SK-N-MC (cell line): Measurements from ENCODE around the gene HNRNPF.

Experiments used
- DNase-seq: peaks from one replicate; pipeline ENCODE4 v3.0.0-alpha.2; 2011; ENCODE audit warnings: low read depth, low spot score
- H3K27ac ChIP-seq: fragments of 200-600 bp; sonication (generic); 2 replicates; pipeline ENCODE4 v1.5.1; 2016; ENCODE audit warnings: mixed run types
- H3K36me3 ChIP-seq: fragments of 200-600 bp; sonication (generic); 2 replicates; pipeline ENCODE4 v1.6.1; 2017; ENCODE audit warnings: antibody characterized with exemption, low read length, mixed read lengths; ENCODE audit not compliant: insufficient read depth
- H3K4me3 ChIP-seq: fragments of 200-600 bp; sonication (generic); 2 replicates; pipeline ENCODE4 v1.5.1; 2016
- H3K9ac ChIP-seq: fragments of 200-600 bp; sonication (generic); 2 replicates; pipeline ENCODE4 v1.8.0; 2017; ENCODE audit warnings: mixed run types, mixed read lengths; ENCODE audit not compliant: insufficient read length
- H3K9me3 ChIP-seq: fragments of 200-600 bp; sonication (generic); 2 replicates; pipeline ENCODE4 v1.6.1; 2017; ENCODE audit warnings: low read depth, mild to moderate bottlenecking, antibody characterized with exemption, low read length, moderate library complexity, mixed read lengths
- EZH2 ChIP-seq: fragments of 200-600 bp; sonication (generic); IDR thresholded peaks from one replicate; pipeline ENCODE4 v1.6.1; 2017; ENCODE audit warnings: antibody characterized with exemption
- FOXP2 ChIP-seq: optimal IDR thresholded peaks from 2 replicates; pipeline ENCODE3; 2011; ENCODE audit warnings: mild to moderate bottlenecking, moderate library complexity; ENCODE audit not compliant: insufficient read depth; ENCODE audit errors: extremely low read length, control extremely low read depth
- POLR2AphosphoS5 ChIP-seq: IDR thresholded peaks from 2 replicates; pipeline ENCODE4 v1.6.1; 2012; ENCODE audit warnings: mild to moderate bottlenecking, low read depth, low read length, borderline replicate concordance

The HNRNPF gene

GRCh38 chr10:43352951-43353350 is 56.0 kb downstream of the HNRNPF start:
- no peak for DNase-seq
- no peak for TF ChIP-seq EZH2
- H3K4me3 ChIP-seq, result no peak overlapping the region
- no peak overlapping the region for H3K9ac ChIP-seq
- no peaks in the 10 kb centered on the region for H3K36me3 ChIP-seq
- H3K27ac ChIP-seq, result no peak overlapping the region
- no peaks in the 10 kb centered on the region for H3K9me3 ChIP-seq

DNA sequence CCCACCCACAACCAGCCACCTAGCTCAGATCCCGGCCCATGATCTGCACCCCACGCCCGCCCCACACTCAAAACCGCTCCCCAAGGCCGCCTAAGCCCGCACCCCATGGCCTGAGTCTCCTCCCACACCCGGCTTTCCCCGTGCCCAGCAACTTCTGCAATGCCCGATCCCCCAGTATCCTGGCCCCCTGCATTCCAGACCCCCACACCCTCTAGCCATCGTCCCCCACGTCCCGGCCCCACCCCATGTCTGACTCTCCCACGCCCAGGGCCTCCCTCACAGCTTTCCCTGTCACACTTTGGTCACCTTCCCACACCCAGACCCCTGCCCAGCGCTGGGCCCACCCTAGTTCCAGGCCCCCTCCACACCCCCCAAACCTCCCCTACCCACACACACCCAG is 57.7 kb downstream of the HNRNPF start:
- Histone ChIP-seq H3K9me3 (no peaks in the 10 kb centered on the region), H3K27ac (no peak overlapping the region), H3K4me3 (no peak overlapping the region), H3K36me3 (no peaks in the 10 kb centered on the region), H3K9ac (no peak overlapping the region)
- TF ChIP-seq POLR2AphosphoS5 (no peak), EZH2 (no peak), FOXP2 (no peak)
- DNase-seq, result no peak

GRCh38 chr10:43350686-43351085 is 58.3 kb downstream of the HNRNPF start:
- Histone ChIP-seq H3K4me3 (no peak overlapping the region), H3K27ac (no peak overlapping the region), H3K9ac (no peak overlapping the region), H3K9me3 (no peaks in the 10 kb centered on the region), H3K36me3 (no peaks in the 10 kb centered on the region)
- DNase-seq, result no peak
- TF ChIP-seq POLR2AphosphoS5 (no peak), EZH2 (no peak), FOXP2 (no peak)

DNA sequence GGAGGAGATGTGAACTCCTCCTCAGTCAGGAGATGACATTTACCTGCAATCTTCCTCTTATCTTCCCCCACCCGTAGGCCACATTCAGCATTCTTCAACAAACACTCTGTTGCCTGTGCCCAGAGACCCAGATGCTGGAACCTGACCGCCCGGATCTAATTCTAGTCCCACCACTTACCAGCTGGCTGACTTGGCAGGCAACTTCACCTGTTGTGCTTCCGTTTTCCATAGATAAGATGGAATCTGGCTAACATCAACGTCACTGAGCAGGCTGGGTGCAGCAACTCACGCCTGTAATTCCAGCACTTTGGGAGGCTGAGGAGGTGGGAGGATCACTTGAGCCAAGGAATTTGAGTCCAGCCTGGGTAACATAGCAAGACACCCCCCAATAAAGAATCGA is 58.8 kb downstream of the HNRNPF start:
- Histone ChIP-seq H3K27ac (no peak overlapping the region), H3K36me3 (no peaks in the 10 kb centered on the region), H3K9me3 (no peaks in the 10 kb centered on the region), H3K9ac (no peak overlapping the region), H3K4me3 (no peak overlapping the region)
- TF ChIP-seq POLR2AphosphoS5, result no peak
- TF ChIP-seq FOXP2, result no peak
- TF ChIP-seq EZH2, result no peak
- DNase-seq, result no peak

- no peak for DNase-seq
- Histone ChIP-seq H3K9me3 (no peaks in the 10 kb centered on the region), H3K36me3 (no peaks in the 10 kb centered on the region), H3K27ac (no peak overlapping the region), H3K4me3 (no peak overlapping the region), H3K9ac (no peak overlapping the region)
- no peak for TF ChIP-seq POLR2AphosphoS5
- TF ChIP-seq FOXP2, result no peak
- TF ChIP-seq EZH2, result no peak
Measured at GRCh38 chr10:43348511-43349312, 60.3 kb downstream of the HNRNPF start.

- Histone ChIP-seq H3K9ac (no peak overlapping the region), H3K27ac (no peak overlapping the region), H3K36me3 (no peaks in the 10 kb centered on the region), H3K9me3 (no peaks in the 10 kb centered on the region), H3K4me3 (no peak overlapping the region)
- no peak for DNase-seq
- TF ChIP-seq EZH2 (no peak), POLR2AphosphoS5 (no peak), FOXP2 (no peak)
Measured at GRCh38 chr10:43347997-43348396, 61.0 kb downstream of the HNRNPF start.

GRCh38 chr10:43344051-43344450 is 64.9 kb downstream of the HNRNPF start:
- H3K27ac ChIP-seq, result no peak overlapping the region
- no peak for TF ChIP-seq EZH2
- TF ChIP-seq POLR2AphosphoS5, result no peak
- TF ChIP-seq FOXP2, result no peak
- H3K36me3 ChIP-seq, result no peaks in the 10 kb centered on the region
- no peak for DNase-seq
- no peak overlapping the region for H3K9ac ChIP-seq
- H3K9me3 ChIP-seq, result no peaks in the 10 kb centered on the region
- H3K4me3 ChIP-seq, result no peak overlapping the region

DNA sequence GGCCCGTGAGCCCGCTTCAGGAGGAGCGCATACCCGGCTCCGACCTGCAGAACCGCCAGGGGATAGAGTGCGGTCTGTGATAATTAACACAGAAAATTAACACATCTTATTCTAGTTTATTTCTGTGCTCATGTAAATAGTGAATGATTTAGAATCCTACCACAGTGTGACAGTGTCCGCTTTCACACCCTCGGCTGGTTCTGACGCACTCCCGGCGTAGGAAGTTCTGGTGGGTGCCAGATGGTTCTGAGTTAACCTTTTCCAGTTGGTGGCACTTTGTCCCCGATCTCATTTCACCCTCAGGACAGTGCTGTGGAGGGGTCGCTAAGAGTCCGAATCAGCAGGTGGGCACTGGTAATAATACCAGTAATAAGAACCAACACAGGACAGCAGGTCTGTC is 65.9 kb downstream of the HNRNPF start:
- TF ChIP-seq EZH2, result no peak
- no peak for TF ChIP-seq POLR2AphosphoS5
- no peak for TF ChIP-seq FOXP2
- no peak overlapping the region for H3K27ac ChIP-seq

More for the DNA sequence above, 65.9 kb downstream of the HNRNPF start:
- H3K36me3 ChIP-seq, result no peaks in the 10 kb centered on the region
- H3K4me3 ChIP-seq, result no peak overlapping the region
- H3K9me3 ChIP-seq, result no peaks in the 10 kb centered on the region
- no peak overlapping the region for H3K9ac ChIP-seq
- DNase-seq, result no peak
